ENCODE measurements around the gene DAPL1. TPM values are rescaled to one million over a fixed set of nuclear protein-coding genes. Genes with fewer than 3 reads are reported as not detected.

DAPL1 gene
- total RNA-seq, 1 experiment from 2014 or later, result not detected

GRCh38 chr2:158783923-158784322 is 11.2 kb upstream of the DAPL1 start:
- Mint-ChIP-seq H3K9me3 (peaks cover 12% of the 10 kb centered on the region), H3K36me3 (peaks cover 3% of the 10 kb centered on the region; the same call in 1 of the 2 replicates), H3K27ac (no peak overlapping the region), H3K4me3 (no peak overlapping the region), H3K27me3 (ENCODE audit: low read depth) (no peaks in the 10 kb centered on the region; the same call in 1 of the 2 replicates), H3K4me1 (peaks cover 7% of the 10 kb centered on the region)
- ATAC-seq (no peak), DNase-seq (ENCODE audit: low spot score) (no peak)
- no peak for TF ChIP-seq CREM (CRISPR knock-in tag; IDR thresholded peaks at IDR 0.05)
- no peak for TF ChIP-seq GTF2I (CRISPR knock-in tag; conservative IDR thresholded peaks at IDR 0.05)
- TF ChIP-seq ZNF121 (CRISPR knock-in tag; IDR thresholded peaks at IDR 0.05), result no peak
- no peak for TF ChIP-seq IRF2 (CRISPR knock-in tag; IDR thresholded peaks at IDR 0.05; ENCODE audit: borderline replicate concordance, low read depth)
- no peak for TF ChIP-seq AFF4 (CRISPR knock-in tag; IDR thresholded peaks at IDR 0.05; ENCODE audit: borderline replicate concordance)
- no peak for TF ChIP-seq KAT7 (CRISPR knock-in tag; IDR thresholded peaks at IDR 0.05; ENCODE audit: borderline replicate concordance)
- TF ChIP-seq NR1H2 (CRISPR knock-in tag; IDR thresholded peaks at IDR 0.05), result no peak
- no peak for TF ChIP-seq FOXP1 (CRISPR knock-in tag; IDR thresholded peaks at IDR 0.05; ENCODE audit: borderline replicate concordance)
- TF ChIP-seq ATF6 (CRISPR knock-in tag; IDR thresholded peaks at IDR 0.05), result no peak
- TF ChIP-seq NFE2L1 (CRISPR knock-in tag; IDR thresholded peaks at IDR 0.05), result no peak
- TF ChIP-seq JUN (CRISPR knock-in tag; IDR thresholded peaks at IDR 0.05), result no peak
- POLR2A ChIA-PET, result no interaction called here
- CTCF ChIA-PET, result interaction anchor here (1.0 kb wide), 1 partner anchor 29 kb away, joined by 3 read pairs; no protein-coding TSS in a partner anchor

GRCh38 chr2:158786897-158787296 is 8.2 kb upstream of the DAPL1 start:
- no peak overlapping the region for H3K27ac Mint-ChIP-seq
- no peak for TF ChIP-seq HMGXB4 (CRISPR knock-in tag; IDR thresholded peaks at IDR 0.05)
- no peak for TF ChIP-seq E2F5 (CRISPR knock-in tag; IDR thresholded peaks at IDR 0.05)
- no peak for TF ChIP-seq HMGA2 (CRISPR knock-in tag; IDR thresholded peaks at IDR 0.05)
- TF ChIP-seq FOXP1 (CRISPR knock-in tag; IDR thresholded peaks at IDR 0.05; ENCODE audit: borderline replicate concordance), result no peak
- TF ChIP-seq ZNF425 (CRISPR knock-in tag; conservative IDR thresholded peaks at IDR 0.05), result no peak
- no peak for TF ChIP-seq NR2C2 (CRISPR knock-in tag; IDR thresholded peaks at IDR 0.05)
- no peak for TF ChIP-seq PRRX2 (CRISPR knock-in tag; IDR thresholded peaks at IDR 0.05)
- no peak for TF ChIP-seq FOXJ3 (CRISPR knock-in tag; IDR thresholded peaks at IDR 0.05; ENCODE audit: borderline replicate concordance)
- no peak for TF ChIP-seq NFYB (CRISPR knock-in tag; conservative IDR thresholded peaks at IDR 0.05; ENCODE audit: low read depth)
- no peak for TF ChIP-seq CDX4 (CRISPR knock-in tag; IDR thresholded peaks at IDR 0.05; ENCODE audit: borderline replicate concordance)
- TF ChIP-seq IRF1 (CRISPR knock-in tag; IDR thresholded peaks at IDR 0.05), result no peak
- no peak for TF ChIP-seq JUN (CRISPR knock-in tag; IDR thresholded peaks at IDR 0.05)
- TF ChIP-seq ATF1 (CRISPR knock-in tag; IDR thresholded peaks at IDR 0.05), result no peak
- no peak for TF ChIP-seq SOX15 (CRISPR knock-in tag; IDR thresholded peaks at IDR 0.05)
- TF ChIP-seq ZNF263 (CRISPR knock-in tag; IDR thresholded peaks at IDR 0.05; ENCODE audit: low read depth), result no peak
- CTCF ChIA-PET, result no interaction called here
- H3K4me3 Mint-ChIP-seq, result no peak overlapping the region
- peaks cover 3% of the 10 kb centered on the region; the same call in 1 of the 2 replicates for H3K36me3 Mint-ChIP-seq
- POLR2A ChIA-PET, result no interaction called here
- no peak for ATAC-seq
- H3K27me3 Mint-ChIP-seq (ENCODE audit: low read depth), result no peaks in the 10 kb centered on the region; the same call in 1 of the 2 replicates
- DNase-seq (ENCODE audit: low spot score), result no peak
- peaks cover 19% of the 10 kb centered on the region for H3K9me3 Mint-ChIP-seq
- peaks cover 7% of the 10 kb centered on the region for H3K4me1 Mint-ChIP-seq
